ENCODE data around the gene GRB10. TPM values are rescaled to one million over a fixed set of nuclear protein-coding genes. Genes with fewer than 3 reads are reported as not detected.

Gene GRB10
- polyA plus RNA-seq, 2 of the 4 experiments (the other 2 are of a cell fraction): 23.2 to 37.0 TPM

DNA sequence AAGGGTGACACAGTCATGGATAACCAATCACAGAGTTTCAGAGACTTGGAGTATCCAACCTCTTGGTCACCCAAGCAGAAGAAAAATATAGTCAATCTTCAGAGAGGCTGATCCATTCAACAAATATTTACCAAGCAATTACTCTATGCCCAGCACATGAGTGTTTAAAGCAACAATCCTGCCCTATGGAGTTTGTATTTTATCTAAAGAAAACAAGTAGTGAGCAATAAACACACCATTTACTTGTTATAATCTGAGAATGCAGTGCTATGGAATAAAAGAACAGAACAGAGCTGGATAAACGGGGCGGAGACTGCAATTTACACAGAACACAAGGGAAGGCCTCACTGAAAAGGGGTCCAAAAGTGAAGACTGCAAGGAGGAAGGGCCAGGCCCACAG, 63.8 kb downstream of the GRB10 start:
- CTCF ChIA-PET: interaction anchor here (0.7 to 2.7 kb wide), 2 partner anchors 10 to 513 kb away, joined by 3 to 6 read pairs; no protein-coding TSS in a partner anchor
- no peak overlapping the region for H3K4me2 ChIP-seq

DNA sequence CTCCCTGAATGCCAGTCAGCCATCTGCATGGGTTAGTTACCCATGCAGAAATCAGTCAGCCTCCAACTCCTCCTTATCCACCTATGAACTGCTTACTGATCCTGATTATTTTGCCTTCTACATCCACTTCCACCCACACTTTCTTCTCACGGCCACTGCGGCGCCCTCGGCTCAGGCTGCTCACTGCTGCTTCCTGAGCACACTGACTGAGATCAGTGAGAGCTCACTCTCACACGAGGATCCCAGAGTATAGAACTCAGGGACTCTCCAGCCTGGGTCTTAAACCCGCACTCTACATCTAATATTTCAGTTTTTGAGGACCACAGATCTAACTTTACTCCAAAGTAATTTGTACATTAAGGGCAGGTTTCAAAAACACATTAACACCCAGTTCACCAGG, 64.4 kb downstream of the GRB10 start:
- DNase-seq (ENCODE audit: low read depth in 1 of 2, low spot score in 1 of 2) (no peak), FAIRE-seq (no peak), ATAC-seq (no peak)
- Histone ChIP-seq H3K4me2 (no peak overlapping the region), H3K4me3 (no peak overlapping the region), H3K27ac (no peak overlapping the region), H3K4me1 (peaks cover 33% of the 10 kb centered on the region), H3K9me3 (no peaks in the 10 kb centered on the region)
- POLR2A ChIA-PET: no interaction called here
- 91% methylated on average over 6 of the region's 6 CpGs for WGBS (ENCODE audit: missing lambda C conversion rate)
- CTCF ChIA-PET: interaction anchor here (2.7 kb wide), 1 partner anchor 11 kb away, joined by 6 read pairs; no protein-coding TSS in a partner anchor
- TF ChIP-seq HOXA7 (CRISPR knock-in tag; IDR thresholded peaks at IDR 0.05) (no peak), PBX3 (IDR thresholded peaks at IDR 0.05) (no peak), SMC3 (IDR thresholded peaks at IDR 0.05) (no peak), RCOR1 (IDR thresholded peaks at IDR 0.05; ENCODE audit: low read depth, low read length) (no peak), CHD4 (IDR thresholded peaks at IDR 0.05; ENCODE audit: borderline replicate concordance) (no peak), CBX8 (IDR thresholded peaks at IDR 0.05) (no peak), CHD2 (IDR thresholded peaks at IDR 0.05; ENCODE audit: low read length, partially characterized antibody) (no peak), CTCF (IDR thresholded peaks at IDR 0.05) (no peak), SREBF2 (IDR thresholded peaks at IDR 0.05) (no peak), HDAC2 (IDR thresholded peaks at IDR 0.05) (no peak)
- TF ChIP-seq, protein P1, sequence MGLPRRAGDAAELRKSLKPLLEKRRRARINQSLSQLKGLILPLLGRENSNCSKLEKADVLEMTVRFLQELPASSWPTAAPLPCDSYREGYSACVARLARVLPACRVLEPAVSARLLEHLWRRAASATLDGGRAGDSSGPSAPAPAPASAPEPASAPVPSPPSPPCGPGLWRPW (IDR thresholded peaks at IDR 0.05): no peak
- TF ChIP-seq, protein P2, sequence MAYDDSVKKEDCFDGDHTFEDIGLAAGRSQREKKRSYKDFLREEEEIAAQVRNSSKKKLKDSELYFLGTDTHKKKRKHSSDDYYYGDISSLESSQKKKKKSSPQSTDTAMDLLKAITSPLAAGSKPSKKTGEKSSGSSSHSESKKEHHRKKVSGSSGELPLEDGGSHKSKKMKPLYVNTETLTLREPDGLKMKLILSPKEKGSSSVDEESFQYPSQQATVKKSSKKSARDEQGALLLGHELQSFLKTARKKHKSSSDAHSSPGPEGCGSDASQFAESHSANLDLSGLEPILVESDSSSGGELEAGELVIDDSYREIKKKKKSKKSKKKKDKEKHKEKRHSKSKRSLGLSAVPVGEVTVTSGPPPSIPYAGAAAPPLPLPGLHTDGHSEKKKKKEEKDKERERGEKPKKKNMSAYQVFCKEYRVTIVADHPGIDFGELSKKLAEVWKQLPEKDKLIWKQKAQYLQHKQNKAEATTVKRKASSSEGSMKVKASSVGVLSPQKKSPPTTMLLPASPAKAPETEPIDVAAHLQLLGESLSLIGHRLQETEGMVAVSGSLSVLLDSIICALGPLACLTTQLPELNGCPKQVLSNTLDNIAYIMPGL (CRISPR knock-in tag; IDR thresholded peaks at IDR 0.05; ENCODE audit: borderline replicate concordance): no peak

More for the DNA sequence above, 63.8 kb downstream of the GRB10 start:
- DNase-seq (ENCODE audit: low read depth in 1 of 2, low spot score in 1 of 2) (no peak), FAIRE-seq (peak; percentile 28), ATAC-seq (no peak)
- no peak overlapping the region for H3K27ac ChIP-seq
- TF ChIP-seq ZFP36 (IDR thresholded peaks at IDR 0.05; ENCODE audit: borderline replicate concordance, partially characterized antibody): no peak
- no peak for TF ChIP-seq JUNB (IDR thresholded peaks at IDR 0.05)
- TF ChIP-seq, protein P3, sequence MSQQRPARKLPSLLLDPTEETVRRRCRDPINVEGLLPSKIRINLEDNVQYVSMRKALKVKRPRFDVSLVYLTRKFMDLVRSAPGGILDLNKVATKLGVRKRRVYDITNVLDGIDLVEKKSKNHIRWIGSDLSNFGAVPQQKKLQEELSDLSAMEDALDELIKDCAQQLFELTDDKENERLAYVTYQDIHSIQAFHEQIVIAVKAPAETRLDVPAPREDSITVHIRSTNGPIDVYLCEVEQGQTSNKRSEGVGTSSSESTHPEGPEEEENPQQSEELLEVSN (IDR thresholded peaks at IDR 0.05; ENCODE audit: borderline replicate concordance, low read depth): no peak
- no peak for TF ChIP-seq ZNF302 (CRISPR knock-in tag; IDR thresholded peaks at IDR 0.05)
- no peak for TF ChIP-seq EP300 (IDR thresholded peaks at IDR 0.05)
- TF ChIP-seq HOXB5 (CRISPR knock-in tag; IDR thresholded peaks at IDR 0.05): no peak
- TF ChIP-seq HEYL (CRISPR knock-in tag; IDR thresholded peaks at IDR 0.05): no peak
- no peak for TF ChIP-seq BHLHE40 (IDR thresholded peaks at IDR 0.05; ENCODE audit: low read depth, low read length)
- TF ChIP-seq HOXA7 (CRISPR knock-in tag; IDR thresholded peaks at IDR 0.05): no peak
- TF ChIP-seq NFE2L2 (conservative IDR thresholded peaks at IDR 0.05; ENCODE audit: low read length): no peak
- TF ChIP-seq CEBPB (IDR thresholded peaks at IDR 0.05): no peak
- TF ChIP-seq CBX8 (IDR thresholded peaks at IDR 0.05): no peak
- TF ChIP-seq ELK1 (IDR thresholded peaks at IDR 0.05; ENCODE audit: low read depth, low read length): no peak
- TF ChIP-seq CHD4 (IDR thresholded peaks at IDR 0.05; ENCODE audit: borderline replicate concordance): no peak
- TF ChIP-seq MAZ (IDR thresholded peaks at IDR 0.05; ENCODE audit: borderline replicate concordance, low read depth, low read length): no peak
- TF ChIP-seq MAFK (IDR thresholded peaks at IDR 0.05; ENCODE audit: partially characterized antibody): no peak
- TF ChIP-seq RARB (CRISPR knock-in tag; IDR thresholded peaks at IDR 0.05): no peak
- no peak for TF ChIP-seq CBX2 (IDR thresholded peaks at IDR 0.05; ENCODE audit: borderline replicate concordance, low read depth)
- no peak for TF ChIP-seq REST (IDR thresholded peaks at IDR 0.05)
- H3K4me3 ChIP-seq: no peak overlapping the region
- 85% methylated on average over 2 of the region's 2 CpGs for WGBS (ENCODE audit: missing lambda C conversion rate)
- H3K9me3 ChIP-seq: no peaks in the 10 kb centered on the region
- H3K4me1 ChIP-seq: peaks cover 31% of the 10 kb centered on the region
- POLR2A ChIA-PET: no interaction called here

All from A549 (cell line).